SJSA1 (cell line): Measurements from ENCODE around the gene ARID1A. TPM values are rescaled to one million over a fixed set of nuclear protein-coding genes. Genes with fewer than 3 reads are reported as not detected.

Experiments
- DNase-seq, 2 experiments: peaks; one replicate each; pipeline ENCODE4 v3.0.0-alpha.2; 2015 to 2020; ENCODE audit warnings: low spot score in 2 of 2, low read depth in 1 of 2
- H3K27ac ChIP-seq: fragments of 250-450 bp; sonication (Bioruptor Pico); 2 replicates; pipeline ENCODE4 v1.5.1; 2020; ENCODE audit warnings: mild to moderate bottlenecking, moderate library complexity
- H3K27me3 ChIP-seq: fragments of 250-450 bp; sonication (Bioruptor Pico); replicated peaks from 2 replicates; pipeline ENCODE4 v1.5.1; 2020; ENCODE audit warnings: mild to moderate bottlenecking, moderate library complexity
- H3K36me3 ChIP-seq: fragments of 250-450 bp; sonication (Bioruptor Pico); 2 replicates; pipeline ENCODE4 v1.5.1; 2020; ENCODE audit warnings: mild to moderate bottlenecking
- H3K4me1 ChIP-seq: fragments of 250-450 bp; sonication (Bioruptor Pico); replicated peaks from 2 replicates; pipeline ENCODE4 v1.6.1; 2021; ENCODE audit warnings: mild to moderate bottlenecking
- H3K4me3 ChIP-seq: fragments of 250-450 bp; sonication (Bioruptor Pico); 2 replicates; pipeline ENCODE4 v1.5.1; 2020; ENCODE audit warnings: mild to moderate bottlenecking
- H3K9me3 ChIP-seq: fragments of 250-450 bp; sonication (Bioruptor Pico); replicated peaks from 2 replicates; pipeline ENCODE4 v1.5.1; 2020; ENCODE audit warnings: mild to moderate bottlenecking
- total RNA-seq: library from RNA; depleted of rRNA; stranded (reverse); fragments of >200 nt; shearing (Covaris generic); gene quantifications from 2 replicates; pipeline ENCODE4 v1.2.3, GENCODE V29; 2014

ARID1A gene
- total RNA-seq, 1 experiment from 2014 or later = 22.2 TPM

DNA sequence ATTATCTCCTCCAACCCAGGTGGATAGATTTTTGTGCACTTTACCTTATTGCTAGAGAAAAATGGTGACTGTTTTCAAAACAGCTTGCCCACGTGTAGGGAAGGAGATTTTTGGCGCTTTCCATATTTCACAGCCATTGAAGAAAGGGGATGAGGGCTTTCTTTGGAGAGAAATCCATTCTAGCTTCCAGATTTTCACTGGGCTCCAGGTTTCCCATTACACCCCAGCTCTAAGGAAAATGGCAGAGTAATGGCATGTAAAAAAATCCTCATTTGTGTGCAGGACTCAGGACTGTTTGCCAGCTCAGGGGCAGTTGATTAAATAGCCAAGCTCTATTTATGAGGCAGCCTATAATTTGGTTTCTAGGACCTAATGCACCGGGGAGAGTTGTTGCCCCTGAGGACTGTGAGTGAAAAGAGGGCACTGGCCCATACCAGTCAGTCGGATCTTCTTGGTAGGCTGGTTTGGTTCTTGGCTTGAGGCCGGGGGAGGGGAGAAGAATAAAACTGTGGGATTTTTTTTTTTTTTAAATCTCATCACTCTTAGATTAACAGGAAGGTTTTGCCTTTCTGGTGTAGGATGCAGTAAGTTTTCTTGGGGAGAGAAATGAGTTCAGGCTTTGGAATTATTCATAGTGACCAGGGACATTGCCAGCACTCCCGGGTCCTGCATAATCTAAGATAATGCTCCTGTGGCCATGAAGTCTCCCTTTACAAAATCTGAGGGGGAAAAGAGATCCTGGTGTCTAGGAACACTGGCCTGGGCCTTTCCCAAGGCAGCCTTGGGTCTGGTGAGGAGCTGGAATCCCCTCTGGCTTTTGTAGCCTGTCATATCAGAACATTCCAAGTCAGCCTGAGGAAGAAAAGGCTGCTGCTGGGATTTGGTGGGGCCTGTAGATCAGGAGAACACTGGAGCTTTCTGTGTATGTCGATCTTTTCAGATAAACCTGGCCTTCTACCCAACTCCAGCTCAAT is 1.9 kb upstream of the ARID1A start:
- DNase-seq = no peak
- peak overlapping the region; percentile 38 for H3K4me3 ChIP-seq
- no peaks in the 10 kb centered on the region for H3K27me3 ChIP-seq
- peaks cover 14% of the 10 kb centered on the region for H3K36me3 ChIP-seq
- no peaks in the 10 kb centered on the region for H3K9me3 ChIP-seq
- H3K4me1 ChIP-seq = peaks cover 35% of the 10 kb centered on the region
- H3K27ac ChIP-seq = peak overlapping the region; percentile 62

DNA sequence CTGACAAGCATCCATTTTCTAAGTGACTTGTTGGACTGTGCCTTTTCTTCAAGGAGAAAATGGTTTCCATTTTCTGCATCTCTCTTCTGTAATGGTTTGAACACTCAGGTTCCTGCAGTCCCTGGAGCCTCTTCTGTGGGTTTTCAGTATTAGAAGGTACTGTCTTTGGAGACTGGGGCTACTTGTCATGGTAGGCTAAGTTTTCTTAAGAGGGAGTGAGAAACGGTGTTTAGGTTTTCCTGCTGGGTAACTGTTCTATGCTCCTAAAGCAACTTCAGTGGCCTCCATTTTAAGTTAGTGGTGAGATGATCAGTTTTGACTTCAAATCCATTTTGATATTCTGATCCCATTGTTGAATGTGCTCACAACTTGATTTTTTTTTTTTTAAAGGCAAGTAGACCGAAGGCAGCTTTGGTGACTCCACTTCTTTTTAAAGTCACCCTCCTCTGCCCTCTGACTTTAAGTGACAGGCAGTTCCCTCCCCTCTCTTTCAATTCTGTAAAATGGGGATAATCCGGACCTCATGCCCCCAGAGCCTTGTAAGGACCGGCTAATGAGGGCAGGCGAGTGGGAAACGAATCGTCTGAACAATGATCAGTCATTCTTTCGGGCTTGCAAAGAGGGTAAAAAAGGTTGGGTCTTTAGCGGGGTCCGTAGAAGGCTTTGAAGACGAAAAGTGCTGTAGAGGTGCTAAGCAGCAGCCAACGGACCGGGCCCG is 1.0 kb upstream of the ARID1A start:
- H3K27ac ChIP-seq = peak overlapping the region; percentile 88
- H3K4me1 ChIP-seq = peaks cover 44% of the 10 kb centered on the region
- peak in 1 of 2 experiments; percentile 31 for DNase-seq
- H3K9me3 ChIP-seq = no peaks in the 10 kb centered on the region
- no peaks in the 10 kb centered on the region for H3K27me3 ChIP-seq
- peaks cover 24% of the 10 kb centered on the region for H3K36me3 ChIP-seq
- peak overlapping the region; percentile 87 for H3K4me3 ChIP-seq

DNA sequence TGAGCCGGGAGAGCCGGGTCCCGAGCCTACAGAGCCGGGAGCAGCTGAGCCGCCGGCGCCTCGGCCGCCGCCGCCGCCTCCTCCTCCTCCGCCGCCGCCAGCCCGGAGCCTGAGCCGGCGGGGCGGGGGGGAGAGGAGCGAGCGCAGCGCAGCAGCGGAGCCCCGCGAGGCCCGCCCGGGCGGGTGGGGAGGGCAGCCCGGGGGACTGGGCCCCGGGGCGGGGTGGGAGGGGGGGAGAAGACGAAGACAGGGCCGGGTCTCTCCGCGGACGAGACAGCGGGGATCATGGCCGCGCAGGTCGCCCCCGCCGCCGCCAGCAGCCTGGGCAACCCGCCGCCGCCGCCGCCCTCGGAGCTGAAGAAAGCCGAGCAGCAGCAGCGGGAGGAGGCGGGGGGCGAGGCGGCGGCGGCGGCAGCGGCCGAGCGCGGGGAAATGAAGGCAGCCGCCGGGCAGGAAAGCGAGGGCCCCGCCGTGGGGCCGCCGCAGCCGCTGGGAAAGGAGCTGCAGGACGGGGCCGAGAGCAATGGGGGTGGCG is 371 bp downstream of the ARID1A start:
- H3K27ac ChIP-seq = peak overlapping the region; percentile 88
- DNase-seq = no peak
- H3K4me3 ChIP-seq = peak overlapping the region; percentile 87
- no peaks in the 10 kb centered on the region for H3K27me3 ChIP-seq
- H3K4me1 ChIP-seq = peaks cover 58% of the 10 kb centered on the region
- peaks cover 37% of the 10 kb centered on the region for H3K36me3 ChIP-seq
- no peaks in the 10 kb centered on the region for H3K9me3 ChIP-seq

DNA sequence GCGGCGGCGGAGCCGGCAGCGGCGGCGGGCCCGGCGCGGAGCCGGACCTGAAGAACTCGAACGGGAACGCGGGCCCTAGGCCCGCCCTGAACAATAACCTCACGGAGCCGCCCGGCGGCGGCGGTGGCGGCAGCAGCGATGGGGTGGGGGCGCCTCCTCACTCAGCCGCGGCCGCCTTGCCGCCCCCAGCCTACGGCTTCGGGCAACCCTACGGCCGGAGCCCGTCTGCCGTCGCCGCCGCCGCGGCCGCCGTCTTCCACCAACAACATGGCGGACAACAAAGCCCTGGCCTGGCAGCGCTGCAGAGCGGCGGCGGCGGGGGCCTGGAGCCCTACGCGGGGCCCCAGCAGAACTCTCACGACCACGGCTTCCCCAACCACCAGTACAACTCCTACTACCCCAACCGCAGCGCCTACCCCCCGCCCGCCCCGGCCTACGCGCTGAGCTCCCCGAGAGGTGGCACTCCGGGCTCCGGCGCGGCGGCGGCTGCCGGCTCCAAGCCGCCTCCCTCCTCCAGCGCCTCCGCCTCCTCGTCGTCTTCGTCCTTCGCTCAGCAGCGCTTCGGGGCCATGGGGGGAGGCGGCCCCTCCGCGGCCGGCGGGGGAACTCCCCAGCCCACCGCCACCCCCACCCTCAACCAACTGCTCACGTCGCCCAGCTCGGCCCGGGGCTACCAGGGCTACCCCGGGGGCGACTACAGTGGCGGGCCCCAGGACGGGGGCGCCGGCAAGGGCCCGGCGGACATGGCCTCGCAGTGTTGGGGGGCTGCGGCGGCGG is 1.0 kb downstream of the ARID1A start:
- H3K4me3 ChIP-seq = peak overlapping the region; percentile 87
- H3K27ac ChIP-seq = peak overlapping the region; percentile 88
- peaks cover 42% of the 10 kb centered on the region for H3K36me3 ChIP-seq
- H3K27me3 ChIP-seq = no peaks in the 10 kb centered on the region
- no peaks in the 10 kb centered on the region for H3K9me3 ChIP-seq
- peak in 1 of 2 experiments; percentile 39 for DNase-seq
- peaks cover 63% of the 10 kb centered on the region for H3K4me1 ChIP-seq

DNA sequence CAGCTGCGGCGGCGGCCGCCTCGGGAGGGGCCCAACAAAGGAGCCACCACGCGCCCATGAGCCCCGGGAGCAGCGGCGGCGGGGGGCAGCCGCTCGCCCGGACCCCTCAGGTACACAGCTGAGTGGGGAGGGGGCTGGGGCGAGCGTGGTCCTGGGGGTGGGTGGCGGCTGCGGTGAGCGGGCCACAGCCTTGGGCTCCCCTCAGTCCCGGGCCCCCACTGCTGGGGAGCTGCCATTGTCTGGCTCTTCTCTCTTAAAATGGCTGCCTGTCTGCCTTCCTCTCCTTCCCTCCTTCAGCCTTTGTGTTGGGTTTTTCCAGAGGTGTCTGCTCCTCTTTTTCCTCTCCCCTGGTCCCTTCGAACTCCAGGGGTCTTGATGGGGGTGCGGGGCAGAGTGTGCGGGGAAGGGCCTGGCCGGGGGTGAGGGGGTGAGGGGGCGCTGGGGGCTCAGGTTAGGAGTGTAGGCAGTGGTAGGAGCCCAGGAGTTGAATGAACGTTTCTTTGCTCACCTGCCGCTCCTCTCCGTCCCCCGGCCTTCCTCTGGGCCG is 1.7 kb downstream of the ARID1A start:
- H3K27me3 ChIP-seq = no peaks in the 10 kb centered on the region
- DNase-seq = no peak
- H3K9me3 ChIP-seq = no peaks in the 10 kb centered on the region
- H3K27ac ChIP-seq = peak overlapping the region; percentile 88
- H3K4me3 ChIP-seq = peak overlapping the region; percentile 87
- peaks cover 42% of the 10 kb centered on the region for H3K36me3 ChIP-seq
- H3K4me1 ChIP-seq = peaks cover 66% of the 10 kb centered on the region

DNA sequence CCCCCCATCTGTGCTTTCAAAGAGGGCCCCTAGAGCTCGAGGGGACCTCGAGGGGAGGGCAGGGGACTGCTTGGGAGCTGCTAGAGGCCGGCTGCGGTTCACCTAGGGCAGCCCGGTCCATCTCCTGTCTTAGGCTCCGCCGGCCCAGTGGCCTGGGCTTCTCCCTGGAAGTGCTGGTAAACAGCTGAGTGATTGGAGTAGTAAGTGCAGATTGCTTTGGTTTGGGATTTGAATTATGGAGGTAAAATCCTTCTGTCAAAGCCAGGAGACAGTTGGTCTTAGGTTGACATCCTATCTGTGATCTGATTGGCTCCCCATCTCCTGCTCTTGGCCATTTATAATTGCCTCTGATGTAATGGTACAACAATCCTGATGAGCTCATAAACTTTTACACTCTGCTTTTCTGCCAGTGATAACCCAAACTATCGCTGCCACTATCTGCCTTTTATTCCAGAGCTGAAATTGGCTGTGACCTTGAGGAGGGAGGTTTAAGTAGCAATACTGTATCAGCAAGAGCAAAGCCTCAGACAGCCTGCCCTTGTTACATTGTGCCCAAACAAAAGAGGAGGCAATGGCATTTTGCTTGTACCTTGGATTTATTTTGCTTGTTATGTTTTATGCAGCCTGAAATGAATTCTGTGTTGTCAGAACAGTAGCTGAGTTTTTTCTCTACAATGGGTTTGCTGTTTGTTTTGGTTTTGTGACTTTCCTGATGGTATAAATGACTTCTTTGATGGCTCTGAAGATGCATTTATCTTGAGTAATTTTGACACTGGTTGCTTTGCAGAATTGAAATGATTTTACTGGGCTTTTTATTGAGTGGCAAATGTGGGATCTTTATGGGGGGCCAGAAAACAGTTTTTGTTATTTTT is 2.4 kb downstream of the ARID1A start:
- Histone ChIP-seq H3K4me1 (peaks cover 70% of the 10 kb centered on the region), H3K27ac (peak overlapping the region; percentile 88)
- peak; percentile 72 to 82 for DNase-seq

DNA sequence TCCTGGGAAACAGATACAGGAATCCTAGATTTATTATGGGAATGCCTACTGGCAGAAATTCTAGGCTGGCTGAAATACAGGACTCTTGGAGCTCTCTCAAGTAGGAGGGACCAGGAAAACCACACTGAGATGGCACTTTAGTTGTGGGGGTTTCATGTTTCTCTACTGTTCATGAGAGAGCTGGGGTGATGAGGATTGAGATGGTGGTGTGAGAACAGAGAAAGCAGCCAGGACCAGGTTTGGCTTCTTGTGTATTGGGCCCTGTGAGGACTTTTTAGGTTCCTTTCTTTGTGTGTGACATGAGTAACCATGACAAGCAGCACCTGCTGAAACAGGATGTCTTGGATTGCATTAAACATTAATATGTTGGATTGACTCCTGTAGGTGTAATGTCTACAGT is 4.9 kb downstream of the ARID1A start:
- Histone ChIP-seq H3K4me1 (peaks cover 59% of the 10 kb centered on the region), H3K36me3 (peaks cover 59% of the 10 kb centered on the region), H3K4me3 (no peak overlapping the region), H3K27ac (0 out of 2 replicates have a peak overlapping the region, but pooled peaks have one; percentile 8), H3K27me3 (no peaks in the 10 kb centered on the region), H3K9me3 (no peaks in the 10 kb centered on the region)
- no peak for DNase-seq

More for the DNA sequence above, 2.4 kb downstream of the ARID1A start:
- Histone ChIP-seq H3K4me3 (peak overlapping the region; percentile 87), H3K36me3 (peaks cover 46% of the 10 kb centered on the region), H3K27me3 (no peaks in the 10 kb centered on the region), H3K9me3 (no peaks in the 10 kb centered on the region)

DNA sequence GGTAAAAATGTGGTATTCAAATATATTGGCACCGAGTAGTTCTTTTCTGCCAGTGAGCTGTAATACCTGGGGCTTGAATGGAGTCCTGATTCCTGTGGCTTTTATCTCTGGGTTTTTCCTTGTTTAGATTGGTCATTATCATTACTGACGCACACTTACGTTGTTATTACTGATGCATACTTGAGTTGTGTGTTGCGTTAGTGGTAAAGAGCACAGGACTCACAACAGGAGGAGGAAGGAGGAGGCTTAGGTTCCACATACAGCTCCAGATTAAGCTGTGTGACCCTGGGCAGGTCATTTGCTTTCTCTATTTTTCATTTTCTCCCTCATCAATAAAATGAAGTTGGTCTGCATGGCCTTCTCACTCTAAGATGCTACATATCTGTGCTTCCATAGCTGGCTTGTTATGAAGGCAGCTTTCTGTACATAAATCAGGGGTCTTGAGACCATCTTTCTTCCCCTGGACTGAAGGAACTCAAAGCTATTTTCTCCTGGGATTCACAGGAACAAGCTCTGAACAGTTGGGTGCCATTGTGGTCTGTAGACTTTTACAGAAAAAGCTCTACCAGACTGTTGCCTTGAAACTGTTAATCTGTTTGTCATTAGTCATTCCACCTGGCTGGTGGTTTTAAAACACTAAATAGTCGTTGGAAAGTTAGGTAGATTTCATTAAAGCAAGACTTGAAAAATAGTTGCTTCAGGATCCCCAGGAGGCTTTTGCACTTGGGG is 5.6 kb downstream of the ARID1A start:
- H3K27me3 ChIP-seq = no peaks in the 10 kb centered on the region
- DNase-seq = no peak
- peaks cover 58% of the 10 kb centered on the region for H3K36me3 ChIP-seq
- no peak overlapping the region for H3K4me3 ChIP-seq
- 0 out of 2 replicates have a peak overlapping the region, but pooled peaks have one; percentile 8 for H3K27ac ChIP-seq
- peaks cover 66% of the 10 kb centered on the region for H3K4me1 ChIP-seq
- H3K9me3 ChIP-seq = no peaks in the 10 kb centered on the region

DNA sequence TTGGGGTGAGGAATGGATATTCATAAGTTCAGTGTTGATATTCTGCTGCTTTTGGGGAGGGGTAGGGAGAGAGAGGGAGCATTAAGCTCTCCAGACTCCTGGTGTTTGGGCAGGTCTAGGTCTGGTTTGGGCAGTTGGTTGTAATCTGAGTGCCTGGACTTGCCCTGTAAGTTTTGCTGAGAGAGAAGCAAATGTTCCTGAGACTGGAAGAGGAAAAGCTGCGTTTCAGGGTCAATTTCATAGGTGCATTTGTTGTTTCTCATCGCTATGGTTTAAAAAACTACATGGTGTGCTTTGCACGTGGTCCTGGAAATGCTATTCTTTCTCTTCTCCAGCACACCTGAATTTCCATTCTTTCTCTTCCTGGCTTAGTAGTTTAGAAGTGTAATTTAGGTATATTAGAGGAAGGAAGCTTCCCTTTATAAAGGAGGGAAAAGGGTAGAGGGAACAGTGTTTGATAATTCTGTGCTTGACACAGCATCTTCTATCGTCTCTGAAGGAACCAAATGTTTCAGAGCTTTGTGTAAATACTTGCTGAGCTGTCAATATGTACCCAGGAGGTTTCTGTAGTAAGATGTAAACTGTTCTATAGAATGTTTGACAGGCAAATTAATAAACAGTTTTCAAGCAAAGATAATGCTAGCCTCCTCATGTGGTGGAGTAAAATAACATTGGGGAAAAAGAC is 6.3 kb downstream of the ARID1A start:
- peaks cover 52% of the 10 kb centered on the region for H3K36me3 ChIP-seq
- no peak overlapping the region for H3K27ac ChIP-seq
- H3K4me1 ChIP-seq = peaks cover 73% of the 10 kb centered on the region
- no peak overlapping the region for H3K4me3 ChIP-seq
- no peaks in the 10 kb centered on the region for H3K9me3 ChIP-seq
- no peak for DNase-seq
- H3K27me3 ChIP-seq = no peaks in the 10 kb centered on the region

DNA sequence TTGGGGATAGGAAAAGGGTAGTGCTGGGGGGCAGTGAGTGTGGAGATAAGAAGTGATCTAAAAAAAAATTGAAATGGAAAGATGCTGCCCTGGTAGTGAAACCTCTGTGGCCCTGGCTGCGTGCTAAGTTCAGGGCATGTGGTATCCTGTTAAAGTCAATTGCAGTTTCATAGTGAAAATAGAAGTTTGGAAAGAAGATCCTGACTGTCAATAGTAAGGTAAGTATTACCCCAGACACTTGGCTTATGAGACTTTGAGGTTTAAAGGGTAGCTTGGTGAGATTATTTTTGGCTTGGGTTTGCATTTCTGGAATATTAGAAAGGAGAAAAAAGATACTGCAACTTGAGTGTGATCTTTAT is 6.8 kb downstream of the ARID1A start:
- Histone ChIP-seq H3K36me3 (peaks cover 51% of the 10 kb centered on the region), H3K27ac (no peak overlapping the region), H3K4me1 (peaks cover 79% of the 10 kb centered on the region), H3K4me3 (no peak overlapping the region), H3K27me3 (no peaks in the 10 kb centered on the region), H3K9me3 (no peaks in the 10 kb centered on the region)
- no peak for DNase-seq

DNA sequence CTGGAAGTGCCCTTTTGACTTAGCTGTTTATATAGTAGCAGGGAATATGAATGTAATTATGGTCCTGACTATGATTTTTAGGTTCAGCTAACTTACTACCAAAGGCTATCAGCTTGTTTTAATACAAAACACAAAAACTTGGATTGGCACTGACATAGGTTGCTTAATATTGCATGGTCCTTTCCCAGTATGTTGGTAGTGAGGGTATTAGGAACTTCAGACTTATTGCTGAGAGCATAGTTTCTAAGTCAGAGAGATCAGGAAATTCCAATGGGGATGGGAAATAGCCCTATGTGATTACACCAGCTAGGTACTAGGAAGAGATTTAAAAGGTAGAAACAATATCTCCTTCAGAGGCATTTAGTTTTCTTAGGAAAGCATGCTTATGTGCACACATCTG is 7.7 kb downstream of the ARID1A start:
- Histone ChIP-seq H3K4me1 (peaks cover 78% of the 10 kb centered on the region), H3K27me3 (no peaks in the 10 kb centered on the region), H3K4me3 (no peak overlapping the region), H3K9me3 (no peaks in the 10 kb centered on the region), H3K27ac (no peak overlapping the region), H3K36me3 (peaks cover 52% of the 10 kb centered on the region)
- DNase-seq = no peak
